GM12892 (cell line): Measurements from ENCODE around the gene VSIR.

ENCODE experiments used
- DNase-seq: peaks from one replicate; pipeline ENCODE4 v3.0.0; 2011; ENCODE audit not compliant: insufficient read length
- FAIRE-seq: peaks from 2 replicates; lab custom pipeline; 2011; peaks lifted over from hg19 to GRCh38; lab: Jason Lieb, UNC
- POLR2A ChIP-seq: IDR thresholded peaks from 2 replicates; pipeline ENCODE4 v1.6.1; 2011; ENCODE audit warnings: low read depth, low read length, control low read depth
- POLR2AphosphoS5 ChIP-seq: IDR thresholded peaks from 2 replicates; pipeline ENCODE4 v1.6.1; 2011; ENCODE audit warnings: low read depth, low read length, control low read depth
- TAF1 ChIP-seq: IDR thresholded peaks from 2 replicates; pipeline ENCODE4 v1.6.1; 2011; ENCODE audit warnings: low read depth, mild to moderate bottlenecking, control low read depth, low read length, borderline replicate concordance

VSIR gene

GRCh38 chr10:71766717-71767419, 6.5 kb downstream of the VSIR start:
- DNase-seq (no peak), FAIRE-seq (no peak)
- TF ChIP-seq POLR2A: no peak
- no peak for TF ChIP-seq POLR2AphosphoS5
- TF ChIP-seq TAF1: no peak

GRCh38 chr10:71765906-71766716, 7.2 kb downstream of the VSIR start:
- TF ChIP-seq TAF1 (no peak), POLR2AphosphoS5 (no peak), POLR2A (no peak)
- no peak for DNase-seq
- FAIRE-seq: no peak

- TF ChIP-seq POLR2AphosphoS5: no peak
- no peak for TF ChIP-seq TAF1
- TF ChIP-seq POLR2A: no peak
- DNase-seq (no peak), FAIRE-seq (no peak)
Measured at GRCh38 chr10:71765176-71765904, 8.0 kb downstream of the VSIR start.

DNA sequence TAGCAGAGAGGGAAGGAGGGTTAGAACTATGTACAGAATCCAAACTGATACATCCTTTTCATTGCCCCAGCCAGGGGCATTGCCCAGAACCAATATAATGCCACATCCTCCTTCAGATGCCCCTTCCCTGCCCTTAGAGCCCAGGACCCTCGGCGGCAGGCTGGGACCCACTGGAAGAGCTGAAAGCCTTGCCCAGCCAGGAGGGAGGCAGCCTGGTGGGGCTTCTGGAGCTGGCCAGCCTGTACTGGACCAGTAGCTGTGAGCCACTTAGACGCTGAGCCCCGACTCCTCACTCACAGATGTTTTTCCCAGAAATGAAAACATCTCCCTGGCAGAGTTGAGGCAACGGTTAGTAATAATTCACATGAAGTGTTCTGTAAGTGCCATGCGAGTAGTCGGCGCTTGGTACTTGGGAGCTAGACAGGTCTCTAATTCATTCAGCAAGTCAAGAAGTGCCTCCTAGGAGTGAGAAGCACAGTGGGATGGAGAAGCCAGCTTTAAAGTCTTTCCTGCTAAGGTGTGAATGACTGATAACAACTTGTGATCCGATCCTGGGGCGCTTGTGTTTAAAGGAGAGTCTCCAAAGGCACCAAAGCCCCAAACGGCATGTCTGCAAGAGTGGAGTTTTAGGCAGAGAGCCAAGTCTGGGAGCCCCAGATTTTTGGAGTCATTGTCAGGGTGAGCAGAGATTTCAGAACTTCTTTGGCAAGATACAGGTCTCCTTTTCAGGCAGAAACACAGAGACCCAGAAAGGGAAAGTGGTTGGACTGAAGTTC, 9.8 kb downstream of the VSIR start:
- no peak for DNase-seq
- no peak for FAIRE-seq
- no peak for TF ChIP-seq POLR2AphosphoS5
- TF ChIP-seq POLR2A: no peak
- TF ChIP-seq TAF1: no peak

DNA sequence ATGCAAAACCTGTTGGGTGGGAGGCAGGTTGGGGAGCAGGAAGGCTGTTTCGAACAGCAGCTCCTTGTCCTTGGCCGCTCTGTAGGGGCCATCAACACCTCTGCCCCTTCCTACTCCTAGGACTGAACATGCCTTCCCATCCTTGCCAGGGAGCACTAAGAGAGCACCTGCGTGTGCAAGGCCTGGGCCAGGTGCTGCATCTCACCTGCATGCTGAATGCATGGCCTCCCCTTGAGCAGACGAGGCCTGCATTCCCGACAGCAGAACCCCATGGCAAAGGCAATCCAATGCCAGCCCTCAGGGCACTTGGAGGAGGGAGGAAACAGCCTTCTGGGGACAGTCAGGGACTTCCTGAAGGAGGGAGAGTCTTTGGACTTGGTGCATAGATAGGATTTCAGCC, 11.0 kb downstream of the VSIR start:
- FAIRE-seq (no peak), DNase-seq (no peak)
- no peak for TF ChIP-seq TAF1
- no peak for TF ChIP-seq POLR2AphosphoS5
- TF ChIP-seq POLR2A: no peak

DNA sequence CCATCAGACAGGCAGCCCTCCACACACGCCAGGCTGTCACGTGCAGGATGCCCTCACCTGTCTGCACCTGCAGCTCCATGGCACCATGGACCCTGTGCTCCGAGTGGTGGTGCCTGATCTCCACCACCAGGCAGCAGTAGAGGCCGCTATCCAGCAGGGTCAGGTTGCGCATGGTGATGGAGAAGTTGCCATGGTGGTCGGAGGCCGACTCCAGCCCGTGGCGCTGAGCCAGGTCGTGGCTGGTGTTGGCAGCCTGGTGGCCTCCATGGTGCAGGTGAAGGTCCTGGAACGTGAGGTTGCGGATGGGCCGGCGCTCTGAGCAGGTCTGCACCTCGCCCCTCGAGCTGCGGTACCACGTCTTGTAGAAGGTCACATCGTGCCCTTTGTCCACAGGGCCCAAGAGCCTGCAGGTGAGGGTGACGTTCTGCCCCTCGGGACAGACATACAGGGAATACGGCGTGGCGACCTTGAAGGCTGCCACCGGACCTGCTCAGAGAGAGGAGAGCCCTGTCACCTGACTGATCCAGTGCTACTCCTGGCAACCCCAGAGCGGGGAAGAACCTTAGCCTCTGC, 11.7 kb downstream of the VSIR start:
- FAIRE-seq (no peak), DNase-seq (no peak)
- TF ChIP-seq POLR2A: no peak
- no peak for TF ChIP-seq POLR2AphosphoS5
- no peak for TF ChIP-seq TAF1

DNA sequence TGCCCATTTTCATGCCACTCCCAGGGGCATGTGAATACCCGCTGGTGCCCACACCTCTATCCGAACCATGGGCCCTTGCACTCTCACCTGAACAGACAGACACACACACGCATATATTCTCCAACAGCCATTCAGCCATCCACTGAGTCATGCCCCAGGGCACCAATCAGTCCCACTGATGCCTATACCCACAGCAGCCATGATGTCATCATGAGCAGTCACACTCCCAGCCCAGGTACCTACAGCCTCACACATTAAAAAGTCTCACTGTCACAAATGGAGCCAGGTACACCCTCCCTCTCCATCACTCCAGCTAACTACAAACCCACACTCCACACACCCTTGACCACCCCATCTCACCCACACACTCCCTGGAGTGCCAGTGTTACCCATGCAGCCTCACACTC, 12.2 kb downstream of the VSIR start:
- FAIRE-seq (no peak), DNase-seq (no peak)
- TF ChIP-seq TAF1: no peak
- TF ChIP-seq POLR2AphosphoS5: no peak
- TF ChIP-seq POLR2A: no peak

GRCh38 chr10:71757399-71757922, 15.9 kb downstream of the VSIR start:
- FAIRE-seq (no peak), DNase-seq (no peak)
- TF ChIP-seq POLR2AphosphoS5 (no peak), POLR2A (no peak), TAF1 (no peak)

- DNase-seq (no peak), FAIRE-seq (no peak)
- TF ChIP-seq POLR2AphosphoS5 (no peak), TAF1 (no peak), POLR2A (no peak)
Measured at GRCh38 chr10:71756311-71757191, 16.8 kb downstream of the VSIR start.
